HG03558 (cell line): ENCODE data around the gene TREM1.

Experiments
- ATAC-seq: cut with Tn5 transposase; IDR thresholded peaks from one replicate; pipeline ENCODE4 v1.9.1; 2021; ENCODE audit warnings: moderate number of reproducible peaks; ENCODE audit not compliant: unreplicated experiment; ENCODE audit errors: extremely low read depth

Gene TREM1

GRCh38 chr6:41286544-41287346 lies at the start of gene TREM1:
TREM1 (minus strand) TSS chr6:41286682; CDS start chr6:41286655, 27 bp downstream.
- no peak for ATAC-seq

DNA sequence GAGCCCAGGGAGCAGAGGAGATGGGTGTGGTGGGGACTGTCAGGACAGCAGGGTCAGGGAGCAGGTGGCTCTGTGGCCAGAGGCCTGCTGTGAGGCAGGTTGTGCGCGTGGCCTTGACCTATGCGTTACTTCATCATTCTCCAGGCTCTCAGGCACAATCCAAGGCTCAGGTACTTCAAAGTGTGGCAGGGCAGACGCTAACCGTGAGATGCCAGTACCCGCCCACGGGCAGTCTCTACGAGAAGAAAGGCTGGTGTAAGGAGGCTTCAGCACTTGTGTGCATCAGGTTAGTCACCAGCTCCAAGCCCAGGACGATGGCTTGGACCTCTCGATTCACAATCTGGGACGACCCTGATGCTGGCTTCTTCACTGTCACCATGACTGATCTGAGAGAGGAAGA lies 49.5 kb upstream of the TREM1 start:
- no peak for ATAC-seq

DNA sequence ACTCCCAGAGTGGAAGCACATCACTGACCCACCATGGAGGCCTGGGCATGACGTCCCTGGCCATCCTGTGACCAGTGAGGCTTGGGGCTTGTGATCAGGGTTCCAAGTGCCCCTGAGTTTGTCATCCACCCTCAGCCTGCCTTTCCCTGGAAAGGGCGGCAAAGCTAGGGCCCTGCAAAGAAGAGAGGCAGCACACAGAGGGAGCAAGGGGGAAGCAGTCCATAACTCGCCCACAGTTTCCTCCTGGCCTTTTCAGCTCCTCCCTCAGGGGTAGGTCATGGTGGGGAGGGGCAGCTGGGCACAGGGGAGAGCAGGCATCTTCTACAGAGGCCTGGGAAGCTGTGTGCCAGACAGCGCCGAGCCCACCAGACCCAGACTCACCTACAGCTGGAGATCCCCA lies 48.8 kb upstream of the TREM1 start, which contains the start of gene NCR2:
TSS of gene NCR2 (plus strand) at position 313 of the 400 bp plus-strand sequence. CDS start 269 bp downstream, outside the sequence.
- no peak for ATAC-seq

GRCh38 chr6:41334482-41335040 lies 48.1 kb upstream of the TREM1 start:
- ATAC-seq, result no peak

DNA sequence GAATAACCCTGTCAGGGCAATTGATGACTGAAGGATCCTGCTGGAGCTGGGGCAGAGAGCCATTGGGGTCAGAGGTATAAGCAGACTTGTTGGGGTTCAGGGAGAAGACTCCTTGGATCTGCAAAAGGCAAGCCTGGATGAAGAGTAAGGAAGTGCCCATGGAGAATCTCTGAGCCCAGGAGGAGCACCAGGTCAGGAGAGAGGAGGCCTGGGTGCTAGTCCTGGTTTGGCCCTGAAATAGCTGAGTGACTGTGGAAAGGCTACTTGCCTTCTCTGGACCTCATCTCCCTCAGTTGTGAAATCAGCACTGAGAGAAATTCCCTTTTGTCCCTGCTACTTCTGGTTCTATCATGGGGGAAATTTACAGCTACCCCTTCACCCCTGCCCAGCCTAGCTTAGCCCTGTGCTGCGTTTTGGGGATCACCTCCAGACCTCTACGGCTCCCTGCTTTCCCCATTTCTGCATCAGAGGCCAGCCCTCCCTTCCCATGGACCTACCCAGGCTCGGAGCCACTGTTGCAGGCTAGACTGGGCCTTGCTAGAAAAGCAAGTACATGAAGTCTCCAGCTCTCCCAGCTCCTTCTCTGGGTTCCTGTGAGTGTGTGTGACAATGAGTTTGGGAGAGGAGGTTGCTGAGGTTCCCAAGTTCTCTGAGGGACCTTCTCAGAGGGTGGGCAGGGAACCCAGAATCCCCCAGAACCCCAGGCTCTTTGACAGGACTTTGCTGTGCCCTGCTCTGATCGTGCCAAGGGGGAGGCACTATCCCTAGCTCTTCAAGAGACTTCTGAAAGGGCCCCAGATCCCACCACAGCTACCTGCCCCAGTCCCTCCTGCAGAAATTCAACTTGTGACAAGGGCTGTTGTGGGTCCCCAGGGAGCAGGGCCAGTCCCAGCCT lies 46.6 kb upstream of the TREM1 start:
- ATAC-seq, result no peak

DNA sequence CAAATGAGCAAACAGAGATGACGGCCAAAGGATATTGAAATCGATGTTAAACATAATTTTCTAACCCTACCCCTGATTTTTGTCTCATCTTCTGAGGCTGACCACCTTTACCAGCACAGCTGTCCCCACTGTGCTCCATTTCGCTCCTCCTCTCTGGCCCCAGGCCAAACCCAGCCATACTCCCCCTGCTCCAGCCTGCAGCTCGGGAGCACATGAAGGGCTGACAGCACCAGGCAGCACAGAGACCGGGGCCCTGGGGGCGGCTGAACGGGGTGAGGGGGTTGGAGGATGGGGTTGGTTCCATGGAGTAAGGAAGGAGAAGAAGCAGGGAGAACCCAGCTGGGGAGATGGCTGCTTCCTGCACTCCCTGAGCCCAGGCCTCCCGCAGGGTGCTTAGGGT lies 45.8 kb upstream of the TREM1 start:
- no peak for ATAC-seq

DNA sequence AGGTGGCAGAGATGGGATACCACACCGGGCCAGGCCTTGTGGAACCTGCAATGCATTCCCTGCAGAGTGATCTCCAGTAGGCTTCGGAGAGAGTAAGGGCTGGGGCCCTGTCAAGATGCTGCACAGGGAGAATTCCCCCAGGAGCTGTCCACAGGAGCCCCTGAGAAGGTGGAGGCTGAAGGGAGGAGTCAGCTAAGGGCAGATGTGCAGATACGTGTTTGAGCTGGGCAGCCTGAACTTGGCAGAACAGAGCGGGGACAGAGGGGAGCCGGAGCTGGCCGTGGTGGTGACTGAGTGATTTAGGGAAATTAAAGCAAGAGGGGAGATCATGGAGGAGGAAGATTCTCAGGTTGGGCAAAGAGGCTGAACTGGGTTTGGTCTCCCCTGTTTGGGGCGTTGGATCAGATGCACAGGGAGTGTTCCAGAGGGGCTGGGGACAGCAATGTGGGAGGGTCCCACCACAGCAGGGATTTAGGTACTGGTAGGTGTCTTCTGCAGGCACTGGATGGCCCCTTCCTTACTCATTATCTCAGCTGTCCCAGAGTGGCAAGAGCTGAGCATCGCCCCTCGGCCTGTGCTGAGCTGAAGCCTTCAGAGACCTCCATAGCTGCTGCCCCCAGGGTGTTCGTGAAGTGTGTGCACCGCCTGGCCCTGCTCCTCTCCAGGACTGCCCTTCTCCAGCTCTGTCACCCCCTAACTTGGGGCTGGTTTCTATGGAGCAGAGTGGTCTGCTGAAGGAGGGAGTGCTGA lies 45.1 kb upstream of the TREM1 start:
- no peak for ATAC-seq

DNA sequence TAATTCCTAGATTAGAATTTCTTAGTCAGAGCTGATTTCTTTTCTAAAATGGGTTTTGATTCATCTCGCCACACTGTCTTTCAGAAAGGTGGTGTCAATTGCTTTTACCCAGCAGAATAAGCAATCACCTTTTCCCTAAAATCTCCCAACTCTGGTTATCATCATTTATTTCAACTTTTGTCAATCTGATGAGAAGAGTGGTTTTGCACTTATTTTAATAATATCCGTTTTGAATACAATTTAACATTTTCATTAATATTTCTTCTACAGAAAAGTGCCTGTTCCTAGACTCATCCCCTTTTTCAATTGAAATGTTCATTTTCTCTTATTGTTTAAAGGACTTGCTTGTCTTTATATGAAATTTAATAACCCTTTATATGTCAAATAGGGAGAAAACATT lies 40.7 kb upstream of the TREM1 start:
- no peak for ATAC-seq

DNA sequence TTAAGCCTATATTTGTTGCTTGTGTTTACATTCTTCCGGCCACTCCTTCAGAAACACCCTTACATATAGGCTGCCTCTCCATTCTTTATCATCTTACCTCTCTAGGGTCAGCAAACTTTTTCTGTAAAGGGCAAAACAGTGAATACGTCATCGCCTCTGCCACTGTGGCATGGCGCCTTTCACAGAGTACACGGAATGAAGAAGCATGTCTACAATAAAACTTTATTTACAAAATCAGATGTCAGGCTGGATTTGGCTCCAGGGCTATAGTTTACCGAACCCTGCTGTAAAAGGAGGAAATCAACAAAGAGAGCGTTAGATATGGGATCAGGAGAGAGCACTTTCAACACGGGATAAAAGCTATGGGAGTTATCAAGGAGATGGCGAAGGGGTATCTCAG lies 39.6 kb upstream of the TREM1 start:
- no peak for ATAC-seq

DNA sequence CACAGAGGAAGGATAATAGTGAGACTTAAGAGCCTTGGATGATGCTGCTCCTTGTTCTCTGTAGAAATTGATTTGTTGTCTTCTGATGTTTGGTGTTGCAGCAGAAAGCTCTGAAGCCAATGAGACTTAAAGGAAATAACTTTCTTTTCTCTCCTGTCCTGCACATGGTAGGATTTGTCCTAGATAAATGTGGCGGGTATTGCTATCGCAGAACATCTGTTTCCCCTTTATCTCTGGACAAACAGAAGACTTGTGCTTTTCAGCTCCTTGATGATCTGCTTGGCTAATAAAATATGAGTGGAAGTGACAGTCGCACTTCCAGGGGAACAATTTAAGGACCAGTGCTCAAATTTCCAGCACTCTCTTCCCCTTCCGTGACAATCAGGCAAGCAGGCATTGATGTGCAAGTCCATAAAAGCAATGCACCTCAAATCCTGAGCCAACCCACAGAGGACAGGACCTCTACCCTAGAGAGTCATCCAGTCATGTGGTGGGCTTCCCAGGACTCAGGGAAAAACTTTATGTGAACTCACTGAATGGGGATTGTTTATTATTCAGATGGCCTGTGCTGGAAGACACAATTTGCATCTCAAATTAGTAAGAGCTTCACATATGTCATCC lies 39.1 kb upstream of the TREM1 start:
- no peak for ATAC-seq

GRCh38 chr6:41321183-41321582 lies 34.7 kb upstream of the TREM1 start:
- ATAC-seq, result no peak

- peak; percentile 58 for ATAC-seq
These were observed 32.4 kb upstream of the TREM1 start for GRCh38 chr6:41318654-41319565.

DNA sequence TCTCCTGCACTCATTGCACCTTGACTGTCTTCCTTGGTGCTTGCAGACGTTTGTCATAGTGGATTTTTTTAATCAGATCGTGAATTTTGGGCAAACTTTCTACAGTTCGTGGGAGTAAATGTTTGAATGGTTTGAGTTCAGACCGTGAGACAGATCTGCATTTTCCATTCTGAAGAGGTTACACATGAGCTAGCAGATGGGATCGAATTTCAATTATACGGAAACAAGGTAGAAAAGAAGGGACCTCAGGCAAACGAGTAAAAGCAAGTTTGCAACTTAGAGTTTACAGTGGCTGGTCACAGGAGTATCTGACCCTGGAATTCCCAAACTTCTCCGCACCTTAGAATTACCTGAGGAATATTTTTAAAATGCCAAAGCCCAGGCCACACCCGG lies 31.8 kb upstream of the TREM1 start:
- no peak for ATAC-seq

DNA sequence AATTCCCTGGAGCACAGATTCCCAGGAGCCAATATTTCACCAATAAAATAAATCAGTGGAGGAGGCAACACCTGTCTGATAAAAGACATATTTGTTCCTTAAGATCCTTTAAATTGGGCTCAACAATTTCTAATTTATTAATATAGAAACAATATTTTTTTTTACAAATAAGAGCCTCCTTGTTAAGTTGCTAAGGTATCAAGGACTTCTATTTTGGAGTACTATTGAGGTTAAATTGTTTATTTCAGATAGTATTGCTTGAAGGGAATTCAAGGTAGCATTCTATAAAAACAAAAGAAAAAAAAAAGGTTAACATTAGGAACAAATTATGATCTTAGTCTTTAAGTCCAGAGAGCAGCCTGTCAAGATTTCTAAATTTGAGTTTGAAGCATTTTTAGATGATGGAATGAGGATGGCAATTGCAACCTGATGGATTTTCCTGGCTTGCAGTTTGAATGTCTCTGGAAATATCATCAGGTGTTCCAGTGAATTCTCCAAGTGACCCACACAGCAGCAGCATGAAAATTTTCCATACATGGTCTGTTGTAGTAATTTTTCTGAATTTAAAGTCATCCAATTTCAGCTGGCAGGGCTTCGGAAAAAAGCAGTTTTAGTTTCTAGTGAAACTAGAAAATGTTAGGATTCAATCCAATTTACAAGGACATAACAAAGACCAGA lies 29.6 kb upstream of the TREM1 start:
- ATAC-seq, result no peak

DNA sequence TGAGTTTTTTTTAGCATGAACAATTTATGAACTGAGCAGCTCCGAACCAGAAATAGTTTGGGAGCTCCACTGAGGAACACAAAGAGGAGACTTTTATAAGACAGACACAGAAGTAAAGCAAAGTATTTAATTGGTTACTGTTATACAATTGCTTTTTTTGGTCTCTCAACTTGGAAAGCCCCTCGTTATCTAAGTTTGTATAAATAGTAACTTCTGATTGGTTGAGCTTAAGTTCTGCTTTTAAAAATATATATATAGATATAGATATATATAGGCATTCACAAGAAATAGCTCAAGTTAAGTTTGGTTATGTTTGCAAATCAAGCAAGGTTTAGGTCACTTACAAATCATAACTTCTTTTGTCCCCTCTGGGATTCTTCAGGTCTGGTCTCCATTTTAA lies 28.7 kb upstream of the TREM1 start:
- no peak for ATAC-seq

DNA sequence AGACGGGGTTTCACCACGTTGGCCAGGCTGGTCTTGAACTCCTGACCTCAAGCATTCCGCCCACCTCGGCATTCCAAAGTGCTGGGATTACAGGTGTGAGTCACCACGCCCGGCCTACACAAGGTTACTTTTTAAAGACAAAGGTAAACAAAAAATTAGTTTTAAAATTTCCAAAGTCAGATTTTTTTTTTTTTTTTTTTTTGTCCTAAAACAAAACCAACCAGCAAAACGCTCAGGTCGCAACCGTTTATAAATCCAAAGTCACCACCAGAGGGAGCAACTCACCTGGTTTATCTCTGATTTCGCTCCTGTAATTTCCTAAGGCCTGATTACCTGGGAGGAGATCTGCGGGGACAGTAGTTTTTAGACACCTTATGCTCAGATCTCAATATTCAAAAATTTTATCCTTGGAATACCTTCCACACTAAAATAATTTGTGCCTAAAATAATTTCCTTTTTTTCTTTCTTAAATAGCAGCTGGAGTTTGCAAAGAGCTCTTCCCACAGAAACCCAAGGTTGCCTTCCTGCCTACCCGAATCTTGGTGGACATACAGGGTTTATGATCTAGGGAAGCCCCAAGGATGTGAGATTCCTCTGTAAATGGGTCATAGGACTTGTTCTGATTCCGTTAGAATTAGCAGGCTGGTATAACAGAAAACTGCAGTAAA lies 19.8 kb upstream of the TREM1 start:
- no peak for ATAC-seq

DNA sequence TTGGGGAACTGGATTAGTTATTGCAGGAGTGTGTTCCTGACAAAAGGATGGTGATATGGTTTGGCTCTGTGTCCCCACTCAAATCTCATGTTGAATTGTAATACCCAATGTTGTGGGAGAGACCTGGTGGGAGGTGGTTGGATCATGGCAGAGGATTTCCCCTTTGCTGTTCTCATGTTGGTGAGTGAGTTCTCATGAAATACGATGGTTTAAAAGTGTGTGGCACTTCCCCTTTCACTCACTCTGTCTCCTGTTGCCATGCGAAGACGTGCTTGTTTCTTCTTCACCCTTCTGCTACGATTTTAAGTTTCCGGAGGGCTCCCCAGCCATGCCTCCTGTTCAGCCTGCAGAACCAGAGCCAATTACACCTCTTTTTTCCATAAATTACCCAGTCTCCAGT lies 16.2 kb upstream of the TREM1 start:
- ATAC-seq, result no peak
